GM23248 (cell line): Measurements from ENCODE around the gene IL1RAPL1.

Experiments used
- EZH2 ChIP-seq: fragments of 200-600 bp; sonication (generic); IDR thresholded peaks from 2 replicates; pipeline ENCODE4 v1.6.1; 2018; ENCODE audit warnings: antibody characterized with exemption, mild to moderate bottlenecking; ENCODE audit not compliant: insufficient read depth, poor library complexity, severe bottlenecking
- EZH2phosphoT487 ChIP-seq: fragments of 200-600 bp; sonication (generic); IDR thresholded peaks from 2 replicates; pipeline ENCODE4 v1.6.1; 2018; ENCODE audit warnings: antibody characterized with exemption, moderate library complexity, mild to moderate bottlenecking, low read depth; ENCODE audit not compliant: insufficient read depth

GRCh38 chrX:29275928-29276327, 688.7 kb downstream of the IL1RAPL1 start:
- TF ChIP-seq EZH2phosphoT487 (no peak), EZH2 (no peak)
